DMS79 (cell line): ENCODE results near the gene RFC5.
A peak's percentile ranks its signal among the peaks of the same experiment; 100 is the strongest.
"Not testable (repeated sequence)": the region's sequence is repeated elsewhere in the genome, so short reads cannot be mapped to it uniquely, and the experiment has no call there.

ENCODE experiments used
- DNase-seq: peaks from one replicate; lab custom pipeline; 2025; lab: John Stamatoyannopoulos, UW

RFC5 gene

GRCh38 chr12:118015306-118015705 lies 1.2 kb upstream of the RFC5 start:
- no peak for DNase-seq

GRCh38 chr12:118015944-118016343 lies 559 bp upstream of the RFC5 start:
- DNase-seq: no peak

- no peak for DNase-seq
These were observed 1.4 kb downstream of the RFC5 start for GRCh38 chr12:118017926-118018325.

- no peak for DNase-seq
These were observed 3.5 kb downstream of the RFC5 start for GRCh38 chr12:118020036-118020435.

GRCh38 chr12:118022097-118022727 lies 5.7 kb downstream of the RFC5 start:
- not testable (repeated sequence) for DNase-seq

GRCh38 chr12:118022728-118023109 lies 6.2 kb downstream of the RFC5 start:
- DNase-seq: no peak

GRCh38 chr12:118023301-118023860 lies 6.9 kb downstream of the RFC5 start:
- peak; percentile 38 for DNase-seq

GRCh38 chr12:118025168-118025567 lies 8.7 kb downstream of the RFC5 start:
- no peak for DNase-seq

GRCh38 chr12:118029166-118029565 lies 12.7 kb downstream of the RFC5 start:
- no peak for DNase-seq

- DNase-seq: no peak
These were observed 15.7 kb downstream of the RFC5 start for GRCh38 chr12:118032188-118032587.

GRCh38 chr12:118033323-118033722 lies 16.8 kb downstream of the RFC5 start:
- no peak for DNase-seq

- no peak for DNase-seq
These were observed 17.4 kb downstream of the RFC5 start for GRCh38 chr12:118033902-118034301.

- DNase-seq: no peak
These were observed 18.1 kb downstream of the RFC5 start for GRCh38 chr12:118034429-118035189.

GRCh38 chr12:118035190-118036041 lies 18.9 kb downstream of the RFC5 start:
- DNase-seq: no peak

GRCh38 chr12:118036672-118037411 lies 20.3 kb downstream of the RFC5 start:
- DNase-seq: no peak

- peak; percentile 72 for DNase-seq
These were observed 21.6 kb downstream of the RFC5 start for GRCh38 chr12:118038137-118038536.

GRCh38 chr12:118042091-118042490 lies 25.6 kb downstream of the RFC5 start:
- DNase-seq: no peak

- no peak for DNase-seq
These were observed 27.6 kb downstream of the RFC5 start for GRCh38 chr12:118044075-118044474.

- no peak for DNase-seq
These were observed 28.1 kb downstream of the RFC5 start for GRCh38 chr12:118044577-118044976.

- no peak for DNase-seq
These were observed 29.9 kb downstream of the RFC5 start for GRCh38 chr12:118046430-118046829.

GRCh38 chr12:118050972-118051910 lies 34.7 kb downstream of the RFC5 start:
- no peak for DNase-seq
